ENCODE results near the gene CBL. TPM values are rescaled to one million over a fixed set of nuclear protein-coding genes. Genes with fewer than 3 reads are reported as not detected.
"Not testable (repeated sequence)": the region's sequence is repeated elsewhere in the genome, so short reads cannot be mapped to it uniquely, and the experiment has no call there.

CBL gene
- total RNA-seq, 1 experiment from 2014 or later = 35.5 TPM

GRCh38 chr11:119179983-119180382 is 26.2 kb upstream of the CBL start:
- POLR2A ChIA-PET = no interaction called here

DNA sequence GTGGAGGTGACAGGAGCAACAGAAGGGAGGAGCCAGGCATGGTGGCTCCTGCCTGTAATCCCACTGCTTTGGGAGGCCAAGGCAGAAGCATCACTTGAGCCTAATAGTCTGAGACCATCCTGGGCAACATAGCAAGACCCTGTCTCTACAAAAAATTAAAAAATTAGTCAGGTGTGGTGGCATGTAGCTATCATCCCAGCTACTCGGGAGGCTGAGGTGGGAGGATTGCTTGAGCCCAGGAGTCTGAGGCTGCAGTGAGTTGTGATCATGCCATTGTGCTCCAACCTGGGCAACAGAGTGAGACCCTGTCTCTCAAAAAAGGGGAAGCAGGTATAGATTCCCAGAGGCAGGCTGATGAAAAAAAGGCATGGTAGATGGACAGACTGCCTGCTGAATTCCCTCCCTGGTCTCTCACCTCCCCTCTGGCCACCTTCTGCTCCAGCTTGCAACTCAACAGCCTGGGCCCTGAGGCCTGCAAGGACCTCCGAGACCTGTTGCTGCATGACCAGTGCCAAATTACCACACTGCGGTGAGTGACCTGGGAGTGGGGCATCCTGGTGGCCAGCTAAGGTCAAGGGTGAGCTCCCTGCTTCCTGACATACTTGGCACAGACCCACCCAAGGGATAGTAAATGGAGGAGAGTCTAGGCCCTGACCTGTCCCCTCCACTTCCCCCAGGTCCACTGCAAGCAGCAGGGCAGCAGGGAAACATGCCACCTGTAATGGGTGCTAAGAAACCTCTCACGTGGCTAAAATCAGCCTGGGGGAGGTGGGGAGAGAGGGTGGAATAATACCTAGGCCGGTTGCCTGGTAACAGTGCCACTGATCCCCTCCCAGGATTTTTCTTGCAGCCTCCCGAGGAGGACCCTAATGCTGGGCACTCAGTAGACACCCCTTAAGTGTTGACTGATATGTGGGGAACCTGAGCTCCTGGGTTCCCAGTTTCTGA is 25.1 kb upstream of the CBL start:
- TF ChIP-seq, protein P1, sequence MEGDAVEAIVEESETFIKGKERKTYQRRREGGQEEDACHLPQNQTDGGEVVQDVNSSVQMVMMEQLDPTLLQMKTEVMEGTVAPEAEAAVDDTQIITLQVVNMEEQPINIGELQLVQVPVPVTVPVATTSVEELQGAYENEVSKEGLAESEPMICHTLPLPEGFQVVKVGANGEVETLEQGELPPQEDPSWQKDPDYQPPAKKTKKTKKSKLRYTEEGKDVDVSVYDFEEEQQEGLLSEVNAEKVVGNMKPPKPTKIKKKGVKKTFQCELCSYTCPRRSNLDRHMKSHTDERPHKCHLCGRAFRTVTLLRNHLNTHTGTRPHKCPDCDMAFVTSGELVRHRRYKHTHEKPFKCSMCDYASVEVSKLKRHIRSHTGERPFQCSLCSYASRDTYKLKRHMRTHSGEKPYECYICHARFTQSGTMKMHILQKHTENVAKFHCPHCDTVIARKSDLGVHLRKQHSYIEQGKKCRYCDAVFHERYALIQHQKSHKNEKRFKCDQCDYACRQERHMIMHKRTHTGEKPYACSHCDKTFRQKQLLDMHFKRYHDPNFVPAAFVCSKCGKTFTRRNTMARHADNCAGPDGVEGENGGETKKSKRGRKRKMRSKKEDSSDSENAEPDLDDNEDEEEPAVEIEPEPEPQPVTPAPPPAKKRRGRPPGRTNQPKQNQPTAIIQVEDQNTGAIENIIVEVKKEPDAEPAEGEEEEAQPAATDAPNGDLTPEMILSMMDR (IDR thresholded peaks at IDR 0.05; ENCODE audit: unreplicated experiment) = no peak
- BruUV-seq (replicated peaks) = no TSS peak
- Mint-ChIP-seq H3K36me3 (ENCODE audit: insufficient read depth, unreplicated experiment) (peaks cover 5% of the 10 kb centered on the region), H3K27ac (ENCODE audit: low read depth, unreplicated experiment) (no peak overlapping the region), H3K27me3 (ENCODE audit: insufficient read depth, unreplicated experiment) (peaks cover 5% of the 10 kb centered on the region), H3K4me1 (ENCODE audit: insufficient read depth, unreplicated experiment) (no peaks in the 10 kb centered on the region), H3K4me3 (ENCODE audit: unreplicated experiment) (no peak overlapping the region), H3K9me3 (ENCODE audit: unreplicated experiment) (no peaks in the 10 kb centered on the region)
- no peak for DNase-seq (ENCODE audit: unreplicated experiment)
- CTCF ChIA-PET = interaction anchor here (0.6 to 3.5 kb wide), 7 partner anchors 12 to 190 kb away, joined by 3 to 11 read pairs (median 4); partner anchors contain the start of gene NLRX1
- intact Hi-C loops (cut with micrococcal nuclease) = no loop called here
- POLR2A ChIA-PET = interaction anchor here (1.6 kb wide), 1 partner anchor 10 kb away, joined by 4 read pairs; no protein-coding TSS in a partner anchor

More at GRCh38 chr11:119179983-119180382, 26.2 kb upstream of the CBL start:
- no peak overlapping the region for H3K27ac Mint-ChIP-seq (ENCODE audit: low read depth, unreplicated experiment)
- H3K9me3 Mint-ChIP-seq (ENCODE audit: unreplicated experiment) = no peaks in the 10 kb centered on the region
- no peaks in the 10 kb centered on the region for H3K27me3 Mint-ChIP-seq (ENCODE audit: insufficient read depth, unreplicated experiment)
- peaks cover 12% of the 10 kb centered on the region for H3K36me3 Mint-ChIP-seq (ENCODE audit: insufficient read depth, unreplicated experiment)
- CTCF ChIA-PET = interaction anchor here (0.5 to 3.5 kb wide), 7 partner anchors 11 to 1237 kb away, joined by 3 to 11 read pairs (median 3); no protein-coding TSS in a partner anchor
- H3K4me1 Mint-ChIP-seq (ENCODE audit: insufficient read depth, unreplicated experiment) = no peaks in the 10 kb centered on the region
- intact Hi-C loops (cut with micrococcal nuclease) = no loop called here
- no peak overlapping the region for H3K4me3 Mint-ChIP-seq (ENCODE audit: unreplicated experiment)
- no peak for DNase-seq (ENCODE audit: unreplicated experiment)
- no TSS peak for BruUV-seq (replicated peaks)
- TF ChIP-seq, protein P1 (IDR thresholded peaks at IDR 0.05; ENCODE audit: unreplicated experiment) = no peak

- H3K36me3 Mint-ChIP-seq (ENCODE audit: insufficient read depth, unreplicated experiment) = peaks cover 5% of the 10 kb centered on the region
- H3K27me3 Mint-ChIP-seq (ENCODE audit: insufficient read depth, unreplicated experiment) = peaks cover 14% of the 10 kb centered on the region
- no peaks in the 10 kb centered on the region for H3K4me1 Mint-ChIP-seq (ENCODE audit: insufficient read depth, unreplicated experiment)
- TF ChIP-seq, protein P1 (IDR thresholded peaks at IDR 0.05; ENCODE audit: unreplicated experiment) = no peak
- H3K4me3 Mint-ChIP-seq (ENCODE audit: unreplicated experiment) = no peak overlapping the region
- intact Hi-C loops (cut with micrococcal nuclease) = no loop called here
- POLR2A ChIA-PET = interaction anchor here (0.8 to 1.6 kb wide), 2 partner anchors 9 to 29 kb away, joined by 3 to 4 read pairs; no protein-coding TSS in a partner anchor
- H3K27ac Mint-ChIP-seq (ENCODE audit: low read depth, unreplicated experiment) = no peak overlapping the region
- no TSS peak for BruUV-seq (replicated peaks)
- CTCF ChIA-PET = interaction anchor here (0.6 to 1.8 kb wide), 4 partner anchors 13 to 189 kb away, joined by 4 to 9 read pairs (median 6); partner anchors contain the start of gene NLRX1
- no peak for DNase-seq (ENCODE audit: unreplicated experiment)
- H3K9me3 Mint-ChIP-seq (ENCODE audit: unreplicated experiment) = no peaks in the 10 kb centered on the region
Observed at GRCh38 chr11:119181677-119182412, 24.3 kb upstream of the CBL start.

DNA sequence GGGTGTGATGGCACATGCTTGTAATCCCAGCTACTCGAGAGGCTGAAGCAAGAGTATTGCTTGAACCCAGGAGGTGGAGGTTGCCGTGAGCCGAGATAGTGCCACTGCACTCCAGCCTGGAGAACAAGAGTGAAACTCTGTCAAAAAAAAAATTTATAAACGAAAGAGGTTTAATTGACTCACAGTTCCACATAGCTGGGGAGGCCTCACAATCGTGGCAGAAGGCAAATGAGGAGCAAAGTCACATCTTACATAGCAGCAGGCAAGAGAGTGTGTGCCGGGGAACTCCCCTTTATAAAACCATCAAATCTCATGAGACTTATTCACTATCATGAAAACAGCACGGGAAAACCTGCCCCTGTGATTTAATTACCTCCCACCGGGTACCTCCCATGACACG is 21.7 kb upstream of the CBL start:
- POLR2A ChIA-PET = interaction anchor here (0.6 to 1.1 kb wide), 2 partner anchors 24 to 71 kb away, joined by 3 to 5 read pairs; no protein-coding TSS in a partner anchor
- H3K27ac Mint-ChIP-seq (ENCODE audit: low read depth, unreplicated experiment); H3K36me3 Mint-ChIP-seq (ENCODE audit: insufficient read depth, unreplicated experiment); H3K4me1 Mint-ChIP-seq (ENCODE audit: insufficient read depth, unreplicated experiment); H3K4me3 Mint-ChIP-seq (ENCODE audit: unreplicated experiment); DNase-seq (ENCODE audit: unreplicated experiment); H3K9me3 Mint-ChIP-seq (ENCODE audit: unreplicated experiment); intact Hi-C loops (cut with micrococcal nuclease); BruUV-seq (replicated peaks): not testable (repeated sequence)
- CTCF ChIA-PET = interaction anchor here (1.2 kb wide), 1 partner anchor 20 kb away, joined by 4 read pairs; no protein-coding TSS in a partner anchor
- H3K27me3 Mint-ChIP-seq (ENCODE audit: insufficient read depth, unreplicated experiment) = peaks cover 22% of the 10 kb centered on the region

All from MCF 10A (cell line).